H1 (cell line): ENCODE results near the gene THADA. TPM values are rescaled to one million over a fixed set of nuclear protein-coding genes. Genes with fewer than 3 reads are reported as not detected.

Source experiments
- ATF2 ChIP-seq: IDR thresholded peaks from 2 replicates; pipeline ENCODE4 v1.6.1; 2012; ENCODE audit warnings: low read length, inconsistent platforms
- BCL11A ChIP-seq, 2 experiments: IDR thresholded peaks; one replicate each; pipeline ENCODE4 v1.6.1; 2011; ENCODE audit warnings: low read depth in 2 of 2, low read length in 2 of 2, mild to moderate bottlenecking in 2 of 2
- CHD7 ChIP-seq: fragments of 300-600 bp; sonication (generic); IDR thresholded peaks from 2 replicates; pipeline ENCODE4 v1.7.1; 2012; ENCODE audit warnings: low read length, moderate library complexity, mild to moderate bottlenecking, inconsistent platforms; ENCODE audit not compliant: insufficient replicate concordance
- CTBP2 ChIP-seq: IDR thresholded peaks from 2 replicates; pipeline ENCODE4 v1.7.0; 2011; ENCODE audit warnings: borderline replicate concordance, mild to moderate bottlenecking, moderate library complexity, mixed read lengths, low read length; ENCODE audit not compliant: insufficient read depth, insufficient read length
- EZH2 ChIP-seq: fragments of 200-600 bp; sonication (generic); IDR thresholded peaks from 2 replicates; pipeline ENCODE4 v1.7.1; 2012; ENCODE audit warnings: low read depth, mild to moderate bottlenecking, moderate library complexity, low read length, inconsistent platforms; ENCODE audit not compliant: severe bottlenecking
- JUN ChIP-seq: IDR thresholded peaks from 2 replicates; pipeline ENCODE4 v1.6.1; 2011; ENCODE audit warnings: low read depth, mild to moderate bottlenecking, improper control_type of control experiment, low read length
- SP4 ChIP-seq: IDR thresholded peaks from 2 replicates; pipeline ENCODE4 v1.6.1; 2012; ENCODE audit warnings: low read length, inconsistent platforms
- TCF12 ChIP-seq: IDR thresholded peaks from 2 replicates; pipeline ENCODE4 v1.6.1; 2011; ENCODE audit warnings: low read depth, mild to moderate bottlenecking, low read length
- polyA plus RNA-seq, 7 experiments: library from polyadenylated mRNA; depleted of rRNA in 3 of 7; stranded (reverse) in 5 of 7; unstranded in 2 of 7; fragments of >200 nt in 5 of 7; fragments of 200-250 nt in 2 of 7; gene quantifications; 1 replicate in 5 of 7; 2 replicates in 1 of 7; 4 replicates in 1 of 7; pipeline versions ENCODE4 v1.2.1 to v1.2.3, GENCODE V29; 2011 to 2013; ENCODE audit warnings: missing spikeins in 2 of 7, mixed read lengths in 2 of 7
- total RNA-seq: library from RNA; stranded (reverse); fragmentation: NEBNext Ultra II Directional; extraction: Animal tissue kit (Norgen Biotek cat#: 25700); gene quantifications from 2 replicates; pipeline ENCODE4 v1.2.1, GENCODE V29; 2021

THADA gene
- total and polyA plus RNA-seq, 2 of the 8 experiments (the other 6 are each of a cell fraction or from before 2014, with no cell fraction given), result 22.4 to 26.8 TPM

DNA sequence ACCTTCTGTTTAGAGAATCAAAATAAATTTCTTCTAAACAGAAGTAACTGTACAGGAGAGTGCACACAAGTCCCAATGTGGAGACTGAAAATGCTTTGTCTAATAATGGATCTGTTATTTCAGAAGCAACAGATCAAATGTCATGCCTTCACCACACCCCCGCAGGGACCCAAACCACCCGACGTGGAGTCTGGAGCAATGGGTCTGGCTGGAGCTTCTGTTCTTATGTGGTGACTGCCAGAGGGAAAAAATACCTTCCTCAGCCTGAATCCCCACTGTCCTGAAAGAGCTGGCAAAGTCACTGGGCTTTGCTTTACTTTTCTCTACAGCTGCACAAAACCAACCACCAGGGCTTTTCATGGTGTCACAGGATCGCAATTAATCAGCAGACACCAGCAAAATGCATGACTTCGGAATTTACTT, 250.4 kb downstream of the THADA start (continued):
- no peak for TF ChIP-seq CHD7
- TF ChIP-seq EZH2, result no peak
- TF ChIP-seq ATF2, result no peak
- TF ChIP-seq CTBP2, result no peak
- TF ChIP-seq SP4, result no peak
- no peak for TF ChIP-seq JUN
- TF ChIP-seq BCL11A (IDR thresholded peaks at IDR 0.05; ENCODE audit: low read depth in 2 of 2, low read length in 2 of 2), result no peak
- no peak for TF ChIP-seq TCF12
